GM12878 (cell line): ENCODE results near the gene SHB.

Experiments
- ATF2 ChIP-seq: IDR thresholded peaks from 2 replicates; pipeline ENCODE4 v1.6.1; 2012; ENCODE audit warnings: low read length, inconsistent platforms
- JUND ChIP-seq: IDR thresholded peaks from 2 replicates; pipeline ENCODE4 v1.6.1; 2012; ENCODE audit warnings: low read depth, mild to moderate bottlenecking, low read length, improper control_type of control experiment, moderate library complexity
- MEF2A ChIP-seq: IDR thresholded peaks from 2 replicates; pipeline ENCODE4 v1.6.1; 2011; ENCODE audit warnings: low read depth, mild to moderate bottlenecking, low read length, moderate library complexity; ENCODE audit not compliant: insufficient read depth
- MXI1 ChIP-seq: fragments of 150-350 bp; IDR thresholded peaks from 2 replicates; pipeline ENCODE4 v1.6.1; 2011; ENCODE audit warnings: low read depth, mild to moderate bottlenecking, inconsistent platforms, low read length, improper control_type of control experiment
- PAX5 ChIP-seq: IDR thresholded peaks from 2 replicates; pipeline ENCODE4 v1.6.1; 2011; ENCODE audit warnings: low read depth, low read length, borderline replicate concordance
- REST ChIP-seq: IDR thresholded peaks from 2 replicates; pipeline ENCODE4 v1.6.1; 2012; ENCODE audit warnings: mild to moderate bottlenecking, low read depth, low read length
- SRF ChIP-seq, 2 experiments: IDR thresholded peaks; 2 replicates each; pipeline ENCODE4 v1.6.1; 2011; ENCODE audit warnings: low read depth in 2 of 2, low read length in 2 of 2, mild to moderate bottlenecking in 1 of 2, moderate library complexity in 1 of 2
- TAF1 ChIP-seq: IDR thresholded peaks from 2 replicates; pipeline ENCODE4 v1.6.1; 2011; ENCODE audit warnings: mild to moderate bottlenecking, low read depth, low read length, borderline replicate concordance
- USF2 ChIP-seq: IDR thresholded peaks from 2 replicates; pipeline ENCODE4 v1.6.1; 2011; ENCODE audit warnings: low read depth, low read length, improper control_type of control experiment, borderline replicate concordance

- no peak for TF ChIP-seq JUND
- TF ChIP-seq SRF (IDR thresholded peaks at IDR 0.05; ENCODE audit: low read depth in 2 of 2, low read length in 2 of 2): no peak
- TF ChIP-seq ATF2: no peak
- TF ChIP-seq PAX5: no peak
- no peak for TF ChIP-seq REST
- no peak for TF ChIP-seq TAF1
- no peak for TF ChIP-seq MEF2A
- TF ChIP-seq MXI1: no peak
- no peak for TF ChIP-seq USF2
Measured at GRCh38 chr9:37941253-37941652, 127.8 kb downstream of the SHB start.
